NCI-H526 (cell line): ENCODE results near the gene ARSG.

Experiments
- DNase-seq, 2 experiments: peaks; one replicate each; lab custom pipeline; 2025; lab: John Stamatoyannopoulos, UW

Gene ARSG

DNA sequence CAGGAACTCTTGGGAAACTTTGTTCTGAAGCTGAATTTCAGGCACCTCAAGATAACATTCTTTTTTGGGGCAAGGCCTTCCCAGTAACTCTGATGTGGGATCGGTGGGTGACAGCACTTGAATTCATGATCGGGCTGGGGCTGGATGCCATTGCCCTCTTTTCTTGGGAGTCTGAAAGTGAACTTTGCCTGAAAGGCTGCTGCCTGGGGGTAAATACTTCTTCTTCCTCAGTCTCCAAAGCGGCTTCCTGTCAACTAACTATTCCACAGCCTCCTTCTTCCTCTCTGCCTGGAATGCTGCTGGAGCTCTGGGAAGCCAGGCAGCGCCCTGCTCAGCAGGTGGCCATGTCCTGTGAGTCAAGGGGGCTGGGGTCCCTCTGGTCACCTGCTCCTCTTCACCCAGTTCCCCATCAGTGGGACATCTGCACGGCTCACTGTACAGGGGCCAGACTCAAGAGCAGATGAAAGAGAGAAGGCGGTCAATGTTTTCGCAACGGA is 86.5 kb downstream of the ARSG start:
- no peak for DNase-seq

DNA sequence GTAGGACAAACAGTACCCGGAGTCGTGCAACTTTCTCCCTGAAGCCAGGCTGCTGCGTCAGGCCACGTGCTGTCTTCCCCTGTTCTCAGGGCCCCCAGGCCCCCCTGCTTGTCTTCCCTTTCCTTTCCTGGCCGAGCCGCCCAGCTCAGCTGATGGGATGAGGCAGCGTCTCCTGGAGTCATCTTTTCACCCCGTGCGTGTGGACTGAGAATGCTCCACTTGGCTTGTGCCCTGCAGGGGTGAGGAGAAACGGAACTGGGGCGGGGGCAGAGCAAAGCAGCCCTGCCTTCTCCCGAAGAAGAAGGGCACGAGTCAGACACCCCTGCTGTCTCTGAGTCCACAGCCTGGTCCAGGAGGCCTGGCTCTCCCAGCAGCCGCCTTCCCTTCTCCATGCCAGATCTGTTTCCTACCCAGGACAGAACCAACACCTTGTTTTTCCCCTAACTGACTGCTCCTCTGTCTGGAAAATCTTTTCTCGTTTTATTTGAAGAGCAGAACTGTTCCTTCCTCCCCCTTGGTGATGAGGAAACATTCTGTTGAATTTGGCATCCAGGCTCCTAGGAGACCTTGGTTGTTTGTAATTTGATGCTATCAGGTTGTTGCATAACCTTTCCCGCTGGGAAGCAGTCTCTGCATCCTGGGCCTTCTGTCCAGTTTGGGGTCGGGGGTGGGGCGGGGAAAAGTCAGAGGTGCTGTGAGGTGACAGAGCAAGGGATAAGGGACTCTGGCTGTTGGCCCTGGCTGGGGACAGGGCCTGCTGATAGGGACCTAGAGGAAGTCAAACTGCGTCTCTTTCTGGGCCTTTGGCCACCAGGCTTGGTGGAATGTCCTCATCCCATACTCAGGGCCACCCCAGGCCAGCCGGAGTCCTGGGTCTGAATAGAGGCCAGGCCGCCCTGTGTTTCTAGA is 87.2 kb downstream of the ARSG start:
- peak in 1 of 2 experiments; percentile 46 for DNase-seq

DNA sequence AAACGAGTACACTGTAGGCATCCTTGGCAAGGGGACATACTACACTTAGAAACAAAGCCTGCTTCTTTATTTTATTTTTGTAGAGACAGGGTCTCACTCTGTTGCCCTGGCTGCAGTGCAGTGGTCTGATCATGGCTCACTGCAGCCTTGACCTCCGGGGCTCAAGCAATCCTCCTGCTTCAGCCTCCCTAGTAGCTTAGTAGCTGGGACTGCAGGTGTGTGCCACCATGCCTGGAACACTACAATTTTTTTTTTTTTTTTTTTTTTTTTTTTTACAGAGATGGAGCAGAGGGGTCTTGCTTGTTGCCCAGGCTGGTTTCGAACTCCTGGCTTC is 87.8 kb downstream of the ARSG start:
- no peak for DNase-seq

- peak; percentile 81 to 84 for DNase-seq
Observed at GRCh38 chr17:68379692-68380677, 88.7 kb downstream of the ARSG start.

GRCh38 chr17:68381076-68381900 is 90.0 kb downstream of the ARSG start:
- no peak for DNase-seq

DNA sequence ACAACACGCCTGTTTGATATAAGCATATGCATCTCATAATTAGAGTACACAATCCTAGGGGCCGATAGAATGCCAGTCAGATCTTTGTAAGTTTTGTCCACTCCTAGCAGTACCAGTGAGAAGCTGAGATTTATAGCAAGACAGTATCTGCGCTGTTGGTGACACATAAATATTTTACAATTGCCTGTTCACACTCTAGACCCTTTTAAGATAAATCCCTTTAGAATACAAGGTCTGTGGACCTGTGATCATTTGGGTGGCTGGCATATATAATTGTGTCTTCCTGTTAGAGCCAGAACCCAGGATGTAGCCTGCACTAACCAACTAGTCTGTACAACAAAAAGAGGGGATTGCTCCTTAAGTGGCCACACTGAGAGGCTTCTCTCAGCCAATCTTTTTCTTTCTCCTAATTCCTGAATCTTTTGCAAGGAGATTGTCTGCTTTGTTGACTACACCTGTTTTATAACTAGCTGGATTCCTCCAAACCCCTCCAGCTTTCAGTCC is 91.3 kb downstream of the ARSG start:
- no peak for DNase-seq

GRCh38 chr17:68383120-68383442 is 91.8 kb downstream of the ARSG start:
- no peak for DNase-seq

- no peak for DNase-seq
Observed at GRCh38 chr17:68383443-68384321, 92.4 kb downstream of the ARSG start.

DNA sequence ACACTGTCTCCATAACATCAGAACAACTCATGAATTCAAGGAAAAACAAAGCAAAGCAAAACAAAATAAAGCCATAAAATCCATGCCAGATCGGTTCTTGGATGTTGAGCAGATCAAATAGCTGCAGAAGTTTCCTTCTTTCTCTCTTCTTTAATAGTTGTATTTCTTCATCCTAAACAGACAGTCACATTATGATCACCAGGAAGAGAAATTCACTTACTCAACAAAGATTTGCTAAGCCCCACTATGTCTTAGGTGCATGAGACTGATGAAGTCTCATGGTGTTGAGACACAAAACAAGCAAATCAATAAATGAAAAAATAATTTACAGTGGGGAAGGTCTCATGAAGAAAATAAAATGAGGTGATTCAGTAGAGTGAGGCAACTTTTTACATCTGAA is 93.2 kb downstream of the ARSG start:
- no peak for DNase-seq

- no peak for DNase-seq
Observed at GRCh38 chr17:68384941-68385340, 93.6 kb downstream of the ARSG start.

- no peak for DNase-seq
Observed at GRCh38 chr17:68385490-68386215, 94.4 kb downstream of the ARSG start.

- DNase-seq: peak in 1 of 2 experiments; percentile 7
Observed at GRCh38 chr17:68387435-68388218, 96.3 kb downstream of the ARSG start.

DNA sequence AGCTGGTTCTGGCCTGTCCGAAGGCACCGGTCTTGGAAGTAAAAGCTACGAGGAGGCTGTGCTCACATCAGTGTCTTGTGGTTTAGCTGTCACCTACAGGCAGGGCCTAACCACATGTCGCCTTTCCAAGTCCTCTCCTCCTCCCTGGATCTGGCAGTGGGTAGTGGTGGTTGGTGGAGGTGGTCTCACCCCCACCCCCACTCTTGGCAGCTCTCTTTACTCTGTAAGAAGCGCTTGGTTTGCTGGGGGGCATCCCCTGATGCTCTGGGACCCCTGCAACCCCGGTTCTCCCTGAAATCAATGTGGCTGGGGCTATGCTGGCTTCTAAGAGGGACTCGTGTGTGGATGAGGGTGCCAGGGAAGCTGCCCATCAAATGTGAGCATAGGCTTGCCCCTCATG is 97.7 kb downstream of the ARSG start:
- no peak for DNase-seq

DNA sequence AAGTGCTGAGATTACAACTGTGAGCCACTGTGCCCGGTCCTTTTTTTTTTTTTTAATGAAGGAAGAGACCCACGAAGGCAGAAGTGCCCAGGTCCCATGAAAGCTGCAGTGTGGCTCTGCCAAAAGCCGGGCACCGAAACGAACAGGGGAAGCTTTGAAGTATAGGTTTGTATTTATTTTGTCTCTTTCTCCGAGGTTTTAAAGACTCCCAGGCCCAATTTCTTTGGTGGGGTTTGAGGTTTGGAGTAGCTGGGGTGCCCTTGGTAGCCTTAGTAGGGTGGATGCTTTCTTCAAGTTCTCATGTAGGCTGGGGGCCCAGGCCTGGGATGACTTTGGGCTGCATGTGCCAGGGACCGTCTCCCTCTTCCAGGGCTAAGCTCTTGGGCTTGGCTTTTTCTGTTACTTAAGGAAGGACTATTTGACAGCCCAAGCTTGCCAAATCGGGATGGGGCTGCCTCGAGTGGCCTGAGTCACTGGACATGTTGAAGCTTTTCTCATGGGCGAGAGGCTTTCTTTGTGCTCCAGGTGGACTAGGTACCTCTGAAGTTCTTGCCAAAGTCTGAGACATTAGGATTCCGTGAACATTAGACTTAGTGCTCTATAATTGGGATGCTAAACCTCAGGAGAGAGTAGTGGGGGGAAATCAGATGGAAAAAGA is 99.7 kb downstream of the ARSG start:
- DNase-seq: no peak

GRCh38 chr17:68391561-68392268 is 100.4 kb downstream of the ARSG start:
- no peak for DNase-seq

- DNase-seq: no peak
Observed at GRCh38 chr17:68394608-68395331, 103.5 kb downstream of the ARSG start.
